AG20443 (cell line): Measurements from ENCODE around the gene LRRTM4.
"Not testable (repeated sequence)": the region's sequence is repeated elsewhere in the genome, so short reads cannot be mapped to it uniquely, and the experiment has no call there.

Experiments
- DNase-seq: peaks from one replicate; pipeline ENCODE4 v3.0.0; 2012; ENCODE audit warnings: low spot score, mixed read lengths

LRRTM4 gene

GRCh38 chr2:77314721-77315120 is 207.5 kb downstream of the LRRTM4 start:
- no peak for DNase-seq

GRCh38 chr2:77310416-77310815 is 211.8 kb downstream of the LRRTM4 start:
- no peak for DNase-seq

GRCh38 chr2:77309725-77310124 is 212.5 kb downstream of the LRRTM4 start:
- DNase-seq = no peak

- no peak for DNase-seq
Measured at GRCh38 chr2:77301441-77301840, 220.7 kb downstream of the LRRTM4 start.

- DNase-seq = no peak
Measured at GRCh38 chr2:77296791-77297190, 225.4 kb downstream of the LRRTM4 start.

- DNase-seq = no peak
Measured at GRCh38 chr2:77294474-77294873, 227.7 kb downstream of the LRRTM4 start.

- no peak for DNase-seq
Measured at GRCh38 chr2:77284353-77284752, 237.8 kb downstream of the LRRTM4 start.

GRCh38 chr2:77271262-77271661 is 250.9 kb downstream of the LRRTM4 start:
- DNase-seq = no peak

- no peak for DNase-seq
Measured at GRCh38 chr2:77270433-77270832, 251.7 kb downstream of the LRRTM4 start.

- DNase-seq = no peak
Measured at GRCh38 chr2:77268626-77269025, 253.6 kb downstream of the LRRTM4 start.

GRCh38 chr2:77232909-77233425 is 289.2 kb downstream of the LRRTM4 start:
- no peak for DNase-seq

GRCh38 chr2:77228391-77228790 is 293.8 kb downstream of the LRRTM4 start:
- no peak for DNase-seq

- no peak for DNase-seq
Measured at GRCh38 chr2:77210725-77211124, 311.5 kb downstream of the LRRTM4 start.

GRCh38 chr2:77207331-77207730 is 314.8 kb downstream of the LRRTM4 start:
- no peak for DNase-seq

GRCh38 chr2:77201755-77202154 is 320.4 kb downstream of the LRRTM4 start:
- DNase-seq = no peak

- no peak for DNase-seq
Measured at GRCh38 chr2:77199411-77199810, 322.8 kb downstream of the LRRTM4 start.

- DNase-seq = no peak
Measured at GRCh38 chr2:77193858-77194448, 328.2 kb downstream of the LRRTM4 start.

GRCh38 chr2:77192811-77193289 is 329.3 kb downstream of the LRRTM4 start:
- DNase-seq = no peak

GRCh38 chr2:77191665-77192064 is 330.5 kb downstream of the LRRTM4 start:
- DNase-seq = no peak

GRCh38 chr2:77190721-77191346 is 331.3 kb downstream of the LRRTM4 start:
- no peak for DNase-seq

- no peak for DNase-seq
Measured at GRCh38 chr2:77185052-77185451, 337.1 kb downstream of the LRRTM4 start.

- DNase-seq = no peak
Measured at GRCh38 chr2:77179297-77179696, 342.9 kb downstream of the LRRTM4 start.

- not testable (repeated sequence) for DNase-seq
Measured at GRCh38 chr2:77175266-77175780, 346.9 kb downstream of the LRRTM4 start.
